H1 (cell line): Measurements from ENCODE around the gene CRTC2. TPM values are rescaled to one million over a fixed set of nuclear protein-coding genes. Genes with fewer than 3 reads are reported as not detected.

Experiments used
- CTCF ChIA-PET: fragments of 300-600 bp; sonication (Branson Sonifier 250); formaldehyde crosslinking; loops from one replicate; lab custom pipeline; 2021; ENCODE audit not compliant: partially characterized antibody; lab: Charles Lee
- POLR2A ChIA-PET: fragments of 300-600 bp; sonication (Branson Sonifier 250); formaldehyde crosslinking; loops from one replicate; lab custom pipeline; 2021; ENCODE audit warnings: inconsistent platforms; ENCODE audit not compliant: partially characterized antibody; lab: Charles Lee
- DNase-seq, 2 experiments: peaks; one replicate each; pipeline versions ENCODE4 v3.0.0 to v3.0.0-alpha.2; 2010 to 2022; ENCODE audit warnings: low spot score in 2 of 2, low read depth in 1 of 2, mixed read lengths in 1 of 2
- FAIRE-seq: peaks from 2 replicates; lab custom pipeline; 2011; peaks lifted over from hg19 to GRCh38; lab: Jason Lieb, UNC
- H2AFZ ChIP-seq: 2 replicates; pipeline ENCODE4 v1.8.1; 2012; ENCODE audit warnings: low read length, inconsistent platforms
- H2AK5ac ChIP-seq: 2 replicates; pipeline ENCODE4 v1.6.1; 2013; ENCODE audit warnings: low read depth, low read length
- H2BK120ac ChIP-seq: replicated peaks from 2 replicates; pipeline ENCODE3; 2013; ENCODE audit warnings: low read depth, low read length, inconsistent platforms
- H2BK12ac ChIP-seq: 2 replicates; pipeline ENCODE4 v1.6.1; 2013; ENCODE audit warnings: low read depth, low read length
- H2BK15ac ChIP-seq: 2 replicates; pipeline ENCODE4 v1.6.1; 2013; ENCODE audit warnings: low read length
- H2BK20ac ChIP-seq: 2 replicates; pipeline ENCODE4 v1.6.1; 2013; ENCODE audit warnings: low read length
- H2BK5ac ChIP-seq: 2 replicates; pipeline ENCODE4 v1.6.1; 2013; ENCODE audit warnings: low read depth, low read length
- H3K14ac ChIP-seq: 2 replicates; pipeline ENCODE4 v1.6.1; 2013; ENCODE audit warnings: inconsistent platforms; ENCODE audit not compliant: insufficient read length
- H3K18ac ChIP-seq: 2 replicates; pipeline ENCODE4 v1.6.1; 2013; ENCODE audit warnings: low read length; ENCODE audit errors: extremely low read depth
- H3K23ac ChIP-seq: 2 replicates; pipeline ENCODE4 v1.6.1; 2013; ENCODE audit warnings: inconsistent platforms; ENCODE audit not compliant: insufficient read length
- H3K23me2 ChIP-seq: 2 replicates; pipeline ENCODE4 v1.6.1; 2013; ENCODE audit warnings: low read depth, low read length
- H3K27ac ChIP-seq: 2 replicates; pipeline ENCODE4 v1.6.1; 2011; ENCODE audit warnings: low read depth, low read length, inconsistent platforms
- H3K27me3 ChIP-seq, 4 experiments: replicated peaks in 1 of 4; 1 replicate in 1 of 4; 2 replicates in 3 of 4; pipeline versions ENCODE4 v1.6.1 to v1.8.1; 2011 to 2013; ENCODE audit warnings: low read length in 3 of 4, mild to moderate bottlenecking in 3 of 4, inconsistent platforms in 2 of 4, mixed read lengths in 2 of 4, moderate library complexity in 1 of 4; ENCODE audit not compliant: control insufficient read depth in 3 of 4, insufficient read depth in 3 of 4; ENCODE audit errors: extremely low read depth in 1 of 4
- H3K36me3 ChIP-seq, 4 experiments: 2 replicates each; pipeline versions ENCODE4 v1.6.1 to v1.8.1; 2011 to 2013; ENCODE audit warnings: mild to moderate bottlenecking in 4 of 4, low read length in 3 of 4, moderate library complexity in 2 of 4, control low read depth in 1 of 4, inconsistent platforms in 1 of 4; ENCODE audit not compliant: insufficient read depth in 4 of 4, control insufficient read depth in 2 of 4
- H3K4ac ChIP-seq: replicated peaks from 2 replicates; pipeline ENCODE3; 2013; ENCODE audit warnings: low read length, low read depth, mixed read lengths, inconsistent platforms; ENCODE audit not compliant: insufficient read length
- H3K4me1 ChIP-seq, 4 experiments: replicated peaks in 1 of 4; 1 replicate in 1 of 4; 2 replicates in 3 of 4; pipeline versions ENCODE4 v1.6.1 to v1.8.1; 2011 to 2013; ENCODE audit warnings: low read length in 3 of 4, inconsistent platforms in 2 of 4, mixed read lengths in 1 of 4; ENCODE audit not compliant: insufficient read depth in 4 of 4, control insufficient read depth in 3 of 4
- H3K4me2 ChIP-seq, 2 experiments: 2 replicates each; pipeline versions ENCODE4 v1.6.1 to v1.8.1; 2011 to 2013; ENCODE audit warnings: low read depth in 2 of 2, low read length in 2 of 2, control low read depth in 1 of 2, inconsistent platforms in 1 of 2, mild to moderate bottlenecking in 1 of 2; ENCODE audit not compliant: insufficient read depth in 1 of 2
- H3K4me3 ChIP-seq, 4 experiments: fragments of 200-600, 300-600 bp in 1 of 4; sonication (generic), shearing (Covaris generic), sonication (Bioruptor Twin) in 1 of 4; 2 replicates each; pipeline versions ENCODE4 v1.5.1 to v1.8.1; 2011 to 2016; ENCODE audit warnings: low read length in 4 of 4, low read depth in 3 of 4, control low read depth in 2 of 4, inconsistent platforms in 2 of 4, mild to moderate bottlenecking in 2 of 4, mixed read lengths in 1 of 4, moderate library complexity in 1 of 4; ENCODE audit not compliant: insufficient read depth in 2 of 4; ENCODE audit errors: extremely low read depth in 1 of 4
- H3K56ac ChIP-seq: replicated peaks from 2 replicates; pipeline ENCODE3; 2013; ENCODE audit warnings: low read depth, mild to moderate bottlenecking, mixed read lengths, low read length, inconsistent platforms; ENCODE audit not compliant: insufficient read length
- H3K79me1 ChIP-seq: 2 replicates; pipeline ENCODE4 v1.6.1; 2013; ENCODE audit warnings: low read depth, low read length, control low read depth
- H3K79me2 ChIP-seq, 2 experiments: 2 replicates each; pipeline versions ENCODE4 v1.6.1 to v1.8.1; 2012 to 2013; ENCODE audit warnings: low read length in 2 of 2, mild to moderate bottlenecking in 2 of 2, inconsistent platforms in 1 of 2; ENCODE audit not compliant: insufficient read depth in 2 of 2, control insufficient read depth in 1 of 2
- H3K9ac ChIP-seq, 4 experiments: replicated peaks in 1 of 4; 1 replicate in 1 of 4; 2 replicates in 3 of 4; pipeline versions ENCODE4 v1.6.1 to v1.8.1; 2011 to 2013; ENCODE audit warnings: low read depth in 3 of 4, low read length in 3 of 4, control low read depth in 2 of 4, mild to moderate bottlenecking in 2 of 4, moderate library complexity in 2 of 4, inconsistent platforms in 1 of 4; ENCODE audit errors: extremely low read depth in 1 of 4
- H3K9me3 ChIP-seq, 2 experiments: 2 replicates each; pipeline versions ENCODE4 v1.6.1 to v1.8.1; 2012 to 2013; ENCODE audit warnings: mild to moderate bottlenecking in 2 of 2, moderate library complexity in 2 of 2, control low read depth in 1 of 2, inconsistent platforms in 1 of 2, low read depth in 1 of 2, low read length in 1 of 2, mixed read lengths in 1 of 2; ENCODE audit not compliant: insufficient read depth in 2 of 2
- H4K20me1 ChIP-seq, 2 experiments: replicated peaks in 1 of 2; 2 replicates each; pipeline versions ENCODE3 to v1.8.1; 2011 to 2013; ENCODE audit warnings: inconsistent platforms in 2 of 2, low read length in 2 of 2, mild to moderate bottlenecking in 1 of 2; ENCODE audit not compliant: insufficient read depth in 2 of 2, control insufficient read depth in 1 of 2
- H4K5ac ChIP-seq: 2 replicates; pipeline ENCODE4 v1.6.1; 2013; ENCODE audit warnings: low read length, low read depth, mixed read lengths, inconsistent platforms; ENCODE audit not compliant: insufficient read length
- H4K8ac ChIP-seq: 2 replicates; pipeline ENCODE4 v1.8.0; 2013; ENCODE audit warnings: mild to moderate bottlenecking, moderate library complexity, low read length, inconsistent platforms; ENCODE audit not compliant: insufficient read depth; ENCODE audit errors: extremely low read depth
- H4K91ac ChIP-seq: replicated peaks from 2 replicates; pipeline ENCODE3; 2013; ENCODE audit warnings: low read length, mixed read lengths, inconsistent platforms; ENCODE audit not compliant: insufficient read length
- WGBS, 2 experiments: shearing (Covaris generic) in 1 of 2; methylation state at CpG; one replicate each; pipeline versions ENCODE4 v1.1.6 to v1.1.7; 2013 to 2015; ENCODE audit warnings: low lambda C conversion rate in 2 of 2, mixed read lengths in 2 of 2, inconsistent platforms in 1 of 2, low coverage in 1 of 2, missing lambda C conversion rate in 1 of 2; ENCODE audit not compliant: insufficient replicate concordance in 2 of 2, insufficient coverage in 1 of 2, insufficient read length in 1 of 2; ENCODE audit errors: extremely low coverage in 1 of 2, missing lambda C conversion rate in 1 of 2; 5-methylcytosine and 5-hydroxymethylcytosine counted together
- polyA plus RNA-seq, 7 experiments: library from polyadenylated mRNA; depleted of rRNA in 3 of 7; stranded (reverse) in 5 of 7; unstranded in 2 of 7; fragments of >200 nt in 5 of 7; fragments of 200-250 nt in 2 of 7; gene quantifications; 1 replicate in 5 of 7; 2 replicates in 1 of 7; 4 replicates in 1 of 7; pipeline versions ENCODE4 v1.2.1 to v1.2.3, GENCODE V29; 2011 to 2013; ENCODE audit warnings: missing spikeins in 2 of 7, mixed read lengths in 2 of 7
- total RNA-seq: library from RNA; stranded (reverse); fragmentation: NEBNext Ultra II Directional; extraction: Animal tissue kit (Norgen Biotek cat#: 25700); gene quantifications from 2 replicates; pipeline ENCODE4 v1.2.1, GENCODE V29; 2021

The CRTC2 gene
- total and polyA plus RNA-seq, 2 of the 8 experiments (the other 6 are each of a cell fraction or from before 2014, with no cell fraction given): 28.6 to 34.3 TPM

GRCh38 chr1:153985341-153985912 lies 27.0 kb upstream of the CRTC2 start:
- Histone ChIP-seq H3K23me2 (peaks cover 10% of the 10 kb centered on the region), H3K4me1 (peaks cover 0 to 10% (median 9%) of the 10 kb centered on the region in 4 experiments; a peak in 5 of 7 replicates), H3K4me3 (peak overlapping the region; percentile 83 to 93 (median 90)), H3K23ac (no peak overlapping the region), H2BK120ac (no peak overlapping the region), H3K27me3 (no peaks in the 10 kb centered on the region), H2BK12ac (0 out of 2 replicates have a peak overlapping the region, but pooled peaks have one; percentile 5), H3K79me2 (peaks cover 0 to 19% of the 10 kb centered on the region in 2 experiments; a peak in 2 of 4 replicates), H3K36me3 (peaks cover 5 to 32% (median 25%) of the 10 kb centered on the region in 4 experiments; a peak in 7 of 8 replicates), H2AFZ (no peak overlapping the region), H3K9ac (peak overlapping the region; percentile 61 to 90 (median 80)), H3K14ac (no peak overlapping the region), H3K9me3 (no peaks in the 10 kb centered on the region), H4K20me1 (peaks cover 0 to 4% of the 10 kb centered on the region in 2 experiments), H2BK15ac (no peak overlapping the region; the same call in 1 of the 2 replicates), H2BK20ac (no peak overlapping the region), H3K4me2 (peak overlapping the region; percentile 96 to 100), H3K79me1 (0 out of 2 replicates have a peak, but pooled peaks cover 3% of the 10 kb centered on the region), H3K4ac (peak overlapping the region; percentile 80), H3K56ac (peak overlapping the region; percentile 70), H2BK5ac (peak overlapping the region; percentile 60), H2AK5ac (no peak overlapping the region), H4K91ac (peak overlapping the region; percentile 38), H4K5ac (peak overlapping the region; percentile 74), H3K27ac (peak overlapping the region; percentile 74), H3K18ac (peak overlapping the region; percentile 39), H4K8ac (no peak overlapping the region)
- FAIRE-seq (no peak), DNase-seq (peak in 1 of 2 experiments; percentile 57)
- ChIA-PET CTCF (interaction anchor here (1.0 to 3.9 kb wide), 13 partner anchors 7 to 214 kb away, joined by 3 to 31 read pairs (median 10); partner anchors contain the start of genes CREB3L4, DENND4B, GATAD2B and JTB), POLR2A (interaction anchor here (1.0 to 13.2 kb wide), 15 partner anchors 9 to 210 kb away, joined by 3 to 454 read pairs (median 4); partner anchors contain the start of genes CREB3L4, CRTC2, DENND4B and JTB)
- WGBS, 2 experiments: 5% methylated on average over 7 of the region's 7 CpGs; no CpG with 5 or more reads in 1 of the 2 experiments
